Measurements from ENCODE around the gene BICDL2.
"Not testable (repeated sequence)": the region's sequence is repeated elsewhere in the genome, so short reads cannot be mapped to it uniquely, and the experiment has no call there.

The BICDL2 gene

DNA sequence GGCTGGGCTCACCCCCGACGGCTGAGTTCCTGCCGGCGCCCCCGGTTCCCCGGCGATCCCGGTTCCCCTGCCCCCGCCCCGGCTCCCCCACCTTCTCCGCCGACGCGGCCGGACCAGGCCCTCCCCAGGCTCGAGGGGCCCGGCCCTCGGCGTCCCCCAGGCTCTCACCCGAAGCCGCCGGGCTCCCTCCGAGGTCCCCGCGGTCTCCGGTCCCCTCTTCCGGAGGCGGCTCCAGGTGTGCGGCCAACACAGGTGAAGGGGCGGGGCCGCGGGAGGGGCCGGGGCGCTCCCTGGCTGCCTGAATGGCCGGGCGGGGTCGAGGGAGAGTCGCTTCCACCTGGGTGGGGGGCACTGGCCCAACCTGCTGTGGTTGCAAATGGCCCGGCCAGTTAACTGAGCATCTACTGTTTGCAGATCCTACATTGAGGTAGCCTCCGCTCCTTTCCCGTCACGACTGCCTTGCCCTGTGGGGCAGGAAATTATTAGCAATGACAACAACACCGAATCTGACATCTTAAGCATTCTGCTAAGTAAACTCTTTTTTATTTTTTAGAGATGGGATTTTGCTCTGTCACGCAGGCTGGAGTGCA lies at the start of gene BICDL2:
Gene BICDL2, minus strand, starts transcription at position 219 of the 590 bp plus-strand sequence. CDS start 1,448 bp downstream, outside the sequence.
- H3K27me3 ChIP-seq (ENCODE audit: control insufficient read depth, insufficient read depth, low read length) = peaks cover 38% of the 10 kb centered on the region
- no peak within 1 kb of the TSS for H3K9ac ChIP-seq (ENCODE audit: low read length)
- H3K4me1 ChIP-seq (ENCODE audit: control insufficient read depth, low read depth, low read length) = no peaks in the 10 kb centered on the region
- H3K36me3 ChIP-seq (ENCODE audit: control insufficient read depth, low read depth, low read length) = no peaks in the 10 kb centered on the region
- H3K27ac ChIP-seq (ENCODE audit: low read length) = no peak within 1 kb of the TSS
- no peaks in the 10 kb centered on the region for H3K9me3 ChIP-seq (ENCODE audit: control insufficient read depth, low read depth, low read length)
- H3K4me3 ChIP-seq (ENCODE audit: low read length) = peak within 1 kb of the TSS; percentile 61

DNA sequence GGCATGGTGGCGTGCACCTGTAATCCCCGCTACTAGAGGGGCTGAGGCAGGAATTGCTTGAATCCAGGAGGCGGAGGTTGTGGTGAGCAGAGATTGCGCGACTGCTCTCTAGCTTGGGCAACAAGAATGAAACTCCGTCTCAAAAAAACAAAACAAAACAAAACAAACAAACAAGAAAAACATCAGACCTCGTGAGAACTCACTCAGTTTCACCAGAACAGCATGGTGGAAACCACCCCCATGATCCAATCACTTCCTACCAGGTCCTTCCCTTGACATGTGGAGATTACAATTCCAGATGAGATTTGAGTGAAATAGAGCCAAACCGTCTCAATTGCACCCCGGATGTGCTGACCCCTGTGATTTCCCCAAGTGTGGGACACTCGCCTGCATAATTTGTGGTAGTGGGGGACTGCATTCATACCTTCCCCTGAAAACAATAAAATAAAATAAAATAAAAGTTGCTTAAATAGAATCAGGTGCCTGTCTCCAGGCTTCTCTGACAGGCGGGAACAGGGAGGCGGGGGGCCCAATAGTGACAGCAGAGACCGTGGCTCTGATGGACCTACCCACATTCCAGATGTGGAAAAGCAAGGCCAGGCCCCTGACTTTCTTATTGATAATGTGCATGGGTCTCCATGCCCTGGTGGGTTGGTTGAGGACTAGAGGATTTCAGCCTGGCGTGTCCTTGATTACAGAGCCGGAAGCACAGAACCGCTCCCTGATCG lies 49.3 kb upstream of the BICDL2 start:
- no peaks in the 10 kb centered on the region for H3K27me3 ChIP-seq (ENCODE audit: control insufficient read depth, insufficient read depth, low read length)
- H3K9me3 ChIP-seq (ENCODE audit: control insufficient read depth, low read depth, low read length) = no peaks in the 10 kb centered on the region
- H3K4me3 ChIP-seq (ENCODE audit: low read length) = no peak overlapping the region
- H3K27ac ChIP-seq (ENCODE audit: low read length) = no peak overlapping the region
- H3K36me3 ChIP-seq (ENCODE audit: control insufficient read depth, low read depth, low read length) = peaks cover 33% of the 10 kb centered on the region
- H3K4me1 ChIP-seq (ENCODE audit: control insufficient read depth, low read depth, low read length) = no peaks in the 10 kb centered on the region
- no peak overlapping the region for H3K9ac ChIP-seq (ENCODE audit: low read length)

- Histone ChIP-seq H3K27me3 (ENCODE audit: control insufficient read depth, insufficient read depth, low read length) (no peaks in the 10 kb centered on the region), H3K27ac (ENCODE audit: low read length) (no peak overlapping the region), H3K4me1 (ENCODE audit: control insufficient read depth, low read depth, low read length) (no peaks in the 10 kb centered on the region), H3K9me3 (ENCODE audit: control insufficient read depth, low read depth, low read length) (no peaks in the 10 kb centered on the region), H3K9ac (ENCODE audit: low read length) (no peak overlapping the region), H3K36me3 (ENCODE audit: control insufficient read depth, low read depth, low read length) (peaks cover 24% of the 10 kb centered on the region), H3K4me3 (ENCODE audit: low read length) (no peak overlapping the region)
Measured at GRCh38 chr16:3084969-3085670, 48.4 kb upstream of the BICDL2 start.

DNA sequence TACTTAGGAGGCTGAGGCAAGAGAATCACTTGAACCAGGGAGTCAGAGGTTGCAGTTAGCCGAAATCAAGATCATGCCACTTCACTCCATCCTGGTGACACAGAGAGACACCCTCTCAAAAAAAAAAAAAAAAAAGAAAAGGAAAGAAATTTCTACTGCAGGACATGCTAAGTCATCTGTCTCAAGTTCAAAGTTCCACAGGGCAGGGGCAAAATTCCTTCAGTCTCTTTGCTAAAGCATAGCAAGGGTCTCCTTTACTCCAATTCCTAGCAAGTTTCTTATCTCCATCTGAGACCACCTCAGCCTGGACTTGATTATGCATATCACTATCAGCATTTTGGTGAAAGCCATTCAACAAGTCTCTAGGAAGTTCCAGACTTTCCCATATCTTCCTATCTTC lies 47.7 kb upstream of the BICDL2 start:
- Histone ChIP-seq H3K36me3 (ENCODE audit: control insufficient read depth, low read depth, low read length) (peaks cover 18% of the 10 kb centered on the region), H3K9me3 (ENCODE audit: control insufficient read depth, low read depth, low read length) (no peaks in the 10 kb centered on the region), H3K4me1 (ENCODE audit: control insufficient read depth, low read depth, low read length) (no peaks in the 10 kb centered on the region), H3K27me3 (ENCODE audit: control insufficient read depth, insufficient read depth, low read length) (no peaks in the 10 kb centered on the region), H3K27ac (ENCODE audit: low read length) (no peak overlapping the region), H3K4me3 (ENCODE audit: low read length) (no peak overlapping the region), H3K9ac (ENCODE audit: low read length) (no peak overlapping the region)

DNA sequence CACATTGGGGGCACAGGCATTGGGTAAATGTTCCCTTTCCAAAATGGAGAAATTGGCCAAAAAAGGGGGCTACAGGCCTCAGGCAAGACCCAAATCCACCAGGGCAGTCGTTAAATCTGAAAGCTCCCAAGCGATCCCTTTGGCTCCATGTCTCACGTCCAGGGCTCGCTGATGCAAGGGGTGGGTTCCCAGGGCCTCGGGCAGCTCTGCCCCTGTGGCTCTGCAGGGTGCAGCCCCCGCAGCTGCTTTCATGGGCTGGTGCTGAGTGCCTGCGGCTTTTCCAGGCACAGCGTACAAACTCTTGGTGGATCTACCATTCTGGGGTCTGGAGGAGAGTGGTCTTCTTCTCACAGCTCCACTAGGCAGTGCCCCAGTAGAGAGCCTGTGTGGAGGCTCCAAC lies 46.7 kb upstream of the BICDL2 start:
- not testable (repeated sequence) for H3K9ac ChIP-seq (ENCODE audit: low read length); H3K36me3 ChIP-seq (ENCODE audit: control insufficient read depth, low read depth, low read length); H3K4me3 ChIP-seq (ENCODE audit: low read length); H3K27ac ChIP-seq (ENCODE audit: low read length); H3K4me1 ChIP-seq (ENCODE audit: control insufficient read depth, low read depth, low read length); H3K27me3 ChIP-seq (ENCODE audit: control insufficient read depth, insufficient read depth, low read length); H3K9me3 ChIP-seq (ENCODE audit: control insufficient read depth, low read depth, low read length)

DNA sequence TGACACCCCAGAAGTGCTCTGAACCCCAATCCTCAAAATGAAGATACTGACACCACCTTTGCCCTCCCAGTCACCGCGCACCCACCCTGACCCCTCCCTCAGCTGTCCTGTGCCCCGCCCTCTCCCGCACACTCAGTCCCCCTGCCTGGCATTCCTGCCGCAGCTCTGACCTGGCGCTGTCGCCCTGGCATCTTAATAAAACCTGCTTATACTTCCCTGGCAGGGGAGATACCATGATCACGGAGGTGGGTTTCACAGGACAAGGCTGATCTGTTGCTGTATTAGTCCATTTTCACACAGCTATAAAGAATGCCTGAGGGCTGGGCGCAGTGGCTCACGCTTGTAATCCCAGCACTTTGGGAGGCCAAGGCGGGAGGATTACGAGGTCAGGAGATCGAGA lies 45.2 kb upstream of the BICDL2 start:
- H3K4me1 ChIP-seq (ENCODE audit: control insufficient read depth, low read depth, low read length); H3K4me3 ChIP-seq (ENCODE audit: low read length); H3K27ac ChIP-seq (ENCODE audit: low read length); H3K9ac ChIP-seq (ENCODE audit: low read length); H3K36me3 ChIP-seq (ENCODE audit: control insufficient read depth, low read depth, low read length); H3K9me3 ChIP-seq (ENCODE audit: control insufficient read depth, low read depth, low read length); H3K27me3 ChIP-seq (ENCODE audit: control insufficient read depth, insufficient read depth, low read length): not testable (repeated sequence)

- Histone ChIP-seq H3K27ac (ENCODE audit: low read length) (no peak overlapping the region), H3K27me3 (ENCODE audit: control insufficient read depth, insufficient read depth, low read length) (no peaks in the 10 kb centered on the region), H3K36me3 (ENCODE audit: control insufficient read depth, low read depth, low read length) (no peaks in the 10 kb centered on the region), H3K4me3 (ENCODE audit: low read length) (no peak overlapping the region), H3K9me3 (ENCODE audit: control insufficient read depth, low read depth, low read length) (no peaks in the 10 kb centered on the region), H3K4me1 (ENCODE audit: control insufficient read depth, low read depth, low read length) (no peaks in the 10 kb centered on the region), H3K9ac (ENCODE audit: low read length) (no peak overlapping the region)
Measured at GRCh38 chr16:3080024-3080423, 43.3 kb upstream of the BICDL2 start.

- Histone ChIP-seq H3K4me1 (ENCODE audit: control insufficient read depth, low read depth, low read length) (no peaks in the 10 kb centered on the region), H3K36me3 (ENCODE audit: control insufficient read depth, low read depth, low read length) (no peaks in the 10 kb centered on the region), H3K27ac (ENCODE audit: low read length) (no peak overlapping the region), H3K27me3 (ENCODE audit: control insufficient read depth, insufficient read depth, low read length) (no peaks in the 10 kb centered on the region), H3K9me3 (ENCODE audit: control insufficient read depth, low read depth, low read length) (no peaks in the 10 kb centered on the region), H3K9ac (ENCODE audit: low read length) (no peak overlapping the region), H3K4me3 (ENCODE audit: low read length) (no peak overlapping the region)
Measured at GRCh38 chr16:3076577-3076976, 39.8 kb upstream of the BICDL2 start.

DNA sequence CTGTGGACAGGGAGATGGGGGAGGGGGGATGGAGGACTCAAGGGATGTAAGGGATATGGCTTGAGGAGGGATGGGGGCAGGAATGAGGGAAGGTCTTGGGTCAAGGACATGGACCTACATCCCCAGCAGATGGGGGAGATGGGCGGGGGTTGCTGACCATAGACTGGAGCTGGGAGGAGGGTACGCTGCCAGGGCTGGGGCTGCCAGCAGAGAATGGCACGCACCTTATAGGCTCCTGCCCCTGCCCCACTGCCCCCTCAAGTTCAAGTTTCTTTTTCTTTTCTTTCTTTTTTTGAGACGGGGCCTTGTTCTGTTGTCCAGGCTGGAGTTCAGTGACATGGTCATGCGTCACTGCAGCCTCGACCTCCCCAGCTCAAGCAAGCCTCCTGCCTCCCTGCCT lies 39.2 kb upstream of the BICDL2 start:
- not testable (repeated sequence) for H3K27me3 ChIP-seq (ENCODE audit: control insufficient read depth, insufficient read depth, low read length); H3K27ac ChIP-seq (ENCODE audit: low read length); H3K36me3 ChIP-seq (ENCODE audit: control insufficient read depth, low read depth, low read length)

GRCh38 chr16:3075523-3075915 lies 38.8 kb upstream of the BICDL2 start:
- no peak overlapping the region for H3K4me3 ChIP-seq (ENCODE audit: low read length)
- H3K4me1 ChIP-seq (ENCODE audit: control insufficient read depth, low read depth, low read length) = no peaks in the 10 kb centered on the region
- no peaks in the 10 kb centered on the region for H3K36me3 ChIP-seq (ENCODE audit: control insufficient read depth, low read depth, low read length)
- H3K9ac ChIP-seq (ENCODE audit: low read length) = no peak overlapping the region
- H3K27ac ChIP-seq (ENCODE audit: low read length) = no peak overlapping the region
- no peaks in the 10 kb centered on the region for H3K9me3 ChIP-seq (ENCODE audit: control insufficient read depth, low read depth, low read length)
- no peaks in the 10 kb centered on the region for H3K27me3 ChIP-seq (ENCODE audit: control insufficient read depth, insufficient read depth, low read length)

More for the DNA sequence above, 39.2 kb upstream of the BICDL2 start:
- not testable (repeated sequence) for H3K9ac ChIP-seq (ENCODE audit: low read length); H3K4me3 ChIP-seq (ENCODE audit: low read length); H3K4me1 ChIP-seq (ENCODE audit: control insufficient read depth, low read depth, low read length); H3K9me3 ChIP-seq (ENCODE audit: control insufficient read depth, low read depth, low read length)

DNA sequence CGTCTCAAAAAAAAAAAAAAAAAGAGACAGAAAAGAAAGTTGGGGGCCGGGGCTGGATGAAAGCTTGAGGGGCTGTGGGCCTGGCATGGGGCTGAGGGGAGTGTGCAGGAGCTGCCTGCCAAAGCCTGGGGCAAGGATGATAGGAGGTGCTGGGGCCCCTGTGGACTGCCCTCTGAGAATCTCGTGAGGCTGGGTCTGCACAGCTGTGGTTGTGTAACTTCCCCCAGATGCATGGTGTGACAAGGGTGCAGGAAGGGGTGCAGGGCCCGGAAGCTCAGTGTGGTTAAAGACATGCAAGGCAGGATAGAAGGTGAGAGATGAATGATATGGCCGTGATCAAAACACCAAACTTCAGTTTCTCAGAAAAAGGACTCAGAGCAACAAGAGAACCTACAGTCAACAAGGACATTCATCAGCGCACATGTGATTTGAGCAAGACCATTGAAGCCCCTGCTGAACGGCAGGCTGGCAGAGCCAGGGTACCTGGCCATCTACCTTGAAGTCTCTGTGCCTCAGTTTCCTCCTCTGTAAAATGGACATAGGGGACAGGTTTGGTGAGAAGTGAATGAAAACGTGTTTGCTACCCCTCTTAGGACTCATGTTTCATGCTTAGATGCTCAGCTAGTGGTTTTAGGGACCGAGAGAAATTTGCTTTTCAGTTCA lies 38.2 kb upstream of the BICDL2 start:
- Histone ChIP-seq H3K27me3 (ENCODE audit: control insufficient read depth, insufficient read depth, low read length) (no peaks in the 10 kb centered on the region), H3K9me3 (ENCODE audit: control insufficient read depth, low read depth, low read length) (no peaks in the 10 kb centered on the region), H3K4me3 (ENCODE audit: low read length) (no peak overlapping the region), H3K9ac (ENCODE audit: low read length) (no peak overlapping the region), H3K4me1 (ENCODE audit: control insufficient read depth, low read depth, low read length) (no peaks in the 10 kb centered on the region), H3K27ac (ENCODE audit: low read length) (no peak overlapping the region), H3K36me3 (ENCODE audit: control insufficient read depth, low read depth, low read length) (no peaks in the 10 kb centered on the region)

All from iPS-18a (cell line).